ENCODE results near the gene ZNF407. TPM values are rescaled to one million over a fixed set of nuclear protein-coding genes. Genes with fewer than 3 reads are reported as not detected.

The ZNF407 gene
- total RNA-seq, 1 donor from 2014 or later = 16.1 TPM

DNA sequence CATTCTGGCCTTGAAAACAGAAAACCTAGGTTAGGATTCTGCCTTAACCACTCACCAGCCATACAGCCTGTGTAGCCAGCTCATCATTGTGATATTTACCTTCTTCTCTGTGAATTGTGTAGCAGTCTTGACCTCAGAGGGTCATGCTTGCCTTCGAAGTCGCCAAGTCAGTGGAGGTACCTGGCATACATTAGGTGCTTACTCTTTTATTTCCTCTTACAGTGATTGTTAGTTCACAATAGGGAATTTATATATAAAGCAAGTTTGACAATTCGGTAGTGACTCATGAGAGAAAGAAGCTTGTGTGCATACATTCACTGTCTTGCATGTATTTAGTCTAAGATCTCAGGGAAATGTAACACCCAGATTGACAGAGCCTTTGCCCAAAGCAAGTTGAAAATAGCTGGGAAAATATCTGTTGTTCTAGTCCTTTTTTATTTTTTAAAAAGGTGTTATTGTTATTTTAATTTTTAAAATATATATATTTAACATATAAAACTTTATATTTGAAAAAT is 320.7 kb downstream of the ZNF407 start:
- TF ChIP-seq, protein P1, sequence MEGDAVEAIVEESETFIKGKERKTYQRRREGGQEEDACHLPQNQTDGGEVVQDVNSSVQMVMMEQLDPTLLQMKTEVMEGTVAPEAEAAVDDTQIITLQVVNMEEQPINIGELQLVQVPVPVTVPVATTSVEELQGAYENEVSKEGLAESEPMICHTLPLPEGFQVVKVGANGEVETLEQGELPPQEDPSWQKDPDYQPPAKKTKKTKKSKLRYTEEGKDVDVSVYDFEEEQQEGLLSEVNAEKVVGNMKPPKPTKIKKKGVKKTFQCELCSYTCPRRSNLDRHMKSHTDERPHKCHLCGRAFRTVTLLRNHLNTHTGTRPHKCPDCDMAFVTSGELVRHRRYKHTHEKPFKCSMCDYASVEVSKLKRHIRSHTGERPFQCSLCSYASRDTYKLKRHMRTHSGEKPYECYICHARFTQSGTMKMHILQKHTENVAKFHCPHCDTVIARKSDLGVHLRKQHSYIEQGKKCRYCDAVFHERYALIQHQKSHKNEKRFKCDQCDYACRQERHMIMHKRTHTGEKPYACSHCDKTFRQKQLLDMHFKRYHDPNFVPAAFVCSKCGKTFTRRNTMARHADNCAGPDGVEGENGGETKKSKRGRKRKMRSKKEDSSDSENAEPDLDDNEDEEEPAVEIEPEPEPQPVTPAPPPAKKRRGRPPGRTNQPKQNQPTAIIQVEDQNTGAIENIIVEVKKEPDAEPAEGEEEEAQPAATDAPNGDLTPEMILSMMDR (IDR thresholded peaks at IDR 0.05) = no peak
- no peak for ATAC-seq
- no peak overlapping the region for H3K4me3 ChIP-seq
- no peak overlapping the region for H3K27ac ChIP-seq
- H3K36me3 ChIP-seq = no peaks in the 10 kb centered on the region
- H3K4me1 ChIP-seq = no peaks in the 10 kb centered on the region
- DNase-seq = no peak
- H3K27me3 ChIP-seq (ENCODE audit: low read depth) = no peaks in the 10 kb centered on the region
- H3K9me3 ChIP-seq = no peaks in the 10 kb centered on the region
- intact Hi-C loops (cut with DNase I) = no loop called here

DNA sequence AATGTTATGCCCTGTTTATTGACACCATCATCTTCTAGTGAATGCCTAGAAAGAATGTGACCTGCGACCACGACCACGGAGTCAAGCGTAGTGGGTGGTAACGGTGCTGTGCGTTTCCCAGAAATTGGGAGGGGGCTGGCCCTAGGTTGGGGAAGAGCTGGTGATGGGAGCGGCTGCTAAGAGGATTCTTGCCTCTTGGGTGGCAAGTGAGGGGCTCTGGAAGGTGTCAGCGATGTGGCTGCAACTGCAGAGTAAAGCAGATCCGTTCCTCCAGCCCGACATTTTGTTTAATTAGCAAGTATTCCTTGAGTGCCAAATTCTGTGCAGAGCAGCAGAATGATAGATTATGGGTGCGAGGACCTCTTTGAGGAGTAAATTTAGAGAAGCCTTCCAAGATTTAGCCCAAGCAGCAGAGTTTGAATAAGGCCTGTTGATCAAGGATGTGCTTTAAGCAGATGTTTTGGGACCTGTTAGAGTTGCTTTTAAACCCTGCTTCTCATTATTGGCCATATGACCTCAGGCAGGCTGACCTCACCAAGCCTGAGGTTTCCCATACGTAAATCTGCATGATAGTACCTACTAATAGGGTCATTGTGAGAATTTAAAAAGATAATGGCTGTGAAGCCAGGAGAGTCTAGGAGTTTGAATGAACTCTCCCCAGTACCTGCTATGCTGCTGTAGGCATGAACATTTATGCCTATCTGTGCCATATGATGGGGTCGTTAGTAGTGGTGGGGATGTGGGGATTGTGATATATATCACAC is 323.6 kb downstream of the ZNF407 start:
- TF ChIP-seq, protein P1 (IDR thresholded peaks at IDR 0.05) = no peak
- Histone ChIP-seq H3K4me3 (no peak overlapping the region), H3K27ac (no peak overlapping the region)

DNA sequence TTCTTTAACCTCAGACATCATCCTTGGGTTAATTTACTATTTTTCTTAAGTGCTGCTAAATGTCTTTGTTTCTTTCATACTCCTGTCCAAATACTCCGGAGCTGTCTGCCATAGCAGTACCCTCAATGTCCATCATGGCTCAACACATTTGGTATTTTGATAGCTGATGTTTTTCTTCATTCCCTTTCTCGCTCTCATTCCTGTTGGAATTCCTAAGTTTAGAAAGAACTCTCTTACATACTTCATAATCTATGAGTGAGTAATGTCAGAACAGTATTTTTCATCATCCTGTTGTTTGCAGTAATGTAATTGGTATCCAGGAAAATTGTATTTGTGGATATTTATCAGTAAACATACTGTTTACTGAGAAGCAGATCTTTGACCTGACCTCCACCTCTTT is 328.4 kb downstream of the ZNF407 start:
- intact Hi-C loops (cut with DNase I) = no loop called here
- Histone ChIP-seq H3K27ac (no peak overlapping the region), H3K27me3 (ENCODE audit: low read depth) (no peaks in the 10 kb centered on the region), H3K36me3 (no peaks in the 10 kb centered on the region), H3K4me3 (no peak overlapping the region), H3K4me1 (no peaks in the 10 kb centered on the region), H3K9me3 (no peaks in the 10 kb centered on the region)
- TF ChIP-seq, protein P1 (IDR thresholded peaks at IDR 0.05) = no peak
- ATAC-seq = no peak
- DNase-seq = no peak

More for the DNA sequence above, 323.6 kb downstream of the ZNF407 start:
- Histone ChIP-seq H3K9me3 (no peaks in the 10 kb centered on the region), H3K4me1 (no peaks in the 10 kb centered on the region), H3K27me3 (ENCODE audit: low read depth) (no peaks in the 10 kb centered on the region), H3K36me3 (no peaks in the 10 kb centered on the region)
- DNase-seq (no peak), ATAC-seq (no peak)
- intact Hi-C loops (cut with DNase I) = no loop called here

DNA sequence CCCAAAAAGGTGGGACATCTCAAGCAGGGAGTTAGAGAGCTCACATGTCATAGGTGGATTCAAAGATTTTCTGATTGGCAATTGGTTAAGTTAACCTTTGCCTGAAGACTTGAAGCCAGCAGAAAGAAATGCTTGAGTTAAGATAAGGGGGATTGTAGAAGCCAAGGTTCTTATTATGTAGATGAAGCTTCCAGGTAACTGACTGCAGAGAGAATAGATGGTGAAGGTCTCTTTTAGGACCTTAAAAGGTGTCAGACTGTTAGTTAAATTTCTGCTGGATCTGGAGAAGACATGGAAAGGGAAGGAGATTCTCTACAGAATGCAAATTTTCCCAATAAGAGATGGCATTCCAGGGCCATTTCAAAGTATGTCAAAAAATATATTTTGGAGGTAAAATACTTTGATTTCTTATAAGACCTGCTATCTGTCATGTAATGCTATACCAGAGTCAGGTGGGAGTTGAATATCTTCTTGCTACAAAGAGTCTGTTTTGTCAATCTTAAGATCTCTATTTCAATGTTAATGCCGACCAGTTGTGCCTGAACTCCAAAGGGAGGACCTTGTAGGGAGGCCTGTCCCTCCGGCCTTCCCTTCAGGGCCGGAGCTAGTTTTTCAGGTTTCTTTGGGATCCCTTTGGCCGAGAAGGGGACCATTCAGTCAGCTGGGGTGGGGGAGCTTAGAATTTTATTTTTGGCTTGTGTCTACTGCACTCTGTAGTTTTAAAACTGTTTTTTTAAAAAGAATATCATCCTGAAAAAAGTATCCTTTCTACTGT is 330.7 kb downstream of the ZNF407 start:
- Histone ChIP-seq H3K36me3 (no peaks in the 10 kb centered on the region), H3K27me3 (ENCODE audit: low read depth) (no peaks in the 10 kb centered on the region), H3K9me3 (no peaks in the 10 kb centered on the region), H3K4me1 (no peaks in the 10 kb centered on the region), H3K27ac (no peak overlapping the region), H3K4me3 (no peak overlapping the region)
- TF ChIP-seq, protein P1 (IDR thresholded peaks at IDR 0.05) = no peak
- ATAC-seq = no peak
- intact Hi-C loops (cut with DNase I) = no loop called here
- no peak for DNase-seq

DNA sequence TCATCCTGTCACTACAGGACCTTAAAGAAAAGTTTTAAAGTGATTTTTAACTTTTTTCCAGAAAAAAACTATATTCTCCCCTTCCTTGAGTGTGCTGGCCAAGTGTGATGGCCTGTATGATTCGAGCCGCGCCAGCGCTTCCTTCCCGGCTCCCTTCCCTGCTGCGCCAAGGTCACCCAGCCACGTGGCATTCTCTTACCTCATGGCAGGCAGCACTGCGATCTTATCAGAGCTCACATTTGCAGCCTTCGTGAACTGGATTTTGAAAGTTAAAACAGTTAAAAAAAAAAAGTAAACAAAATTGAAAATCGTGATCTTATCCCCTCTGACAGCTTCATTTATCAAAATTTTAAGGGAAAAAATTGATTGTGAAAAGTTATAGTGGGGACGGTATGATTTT is 331.4 kb downstream of the ZNF407 start:
- no peaks in the 10 kb centered on the region for H3K9me3 ChIP-seq
- DNase-seq (no peak), ATAC-seq (no peak)
- H3K27ac ChIP-seq = no peak overlapping the region
- H3K4me1 ChIP-seq = no peaks in the 10 kb centered on the region
- no peaks in the 10 kb centered on the region for H3K27me3 ChIP-seq (ENCODE audit: low read depth)
- TF ChIP-seq, protein P1 (IDR thresholded peaks at IDR 0.05) = no peak
- H3K4me3 ChIP-seq = no peak overlapping the region
- no peaks in the 10 kb centered on the region for H3K36me3 ChIP-seq
- intact Hi-C loops (cut with DNase I) = no loop called here
